SHP77 treated with DMSO at 0.1 percent for 48 hours (cell line): ENCODE measurements around the gene HM13.
"Not testable (repeated sequence)": the region's sequence is repeated elsewhere in the genome, so short reads cannot be mapped to it uniquely, and the experiment has no call there.

ENCODE experiments used
- DNase-seq: peaks from one replicate; lab custom pipeline; 2025; lab: John Stamatoyannopoulos, UW

HM13 gene

GRCh38 chr20:31590717-31591225, 76.5 kb downstream of the HM13 start:
- no peak for DNase-seq

- DNase-seq: no peak
These were observed 79.2 kb downstream of the HM13 start for GRCh38 chr20:31593221-31594001.

GRCh38 chr20:31594002-31594557, 79.8 kb downstream of the HM13 start:
- no peak for DNase-seq

GRCh38 chr20:31594558-31595379, 80.5 kb downstream of the HM13 start:
- no peak for DNase-seq

GRCh38 chr20:31595380-31595653, 81.1 kb downstream of the HM13 start:
- DNase-seq: no peak

GRCh38 chr20:31595654-31596411, 81.6 kb downstream of the HM13 start:
- DNase-seq: peak; percentile 24

GRCh38 chr20:31596412-31596715, 82.1 kb downstream of the HM13 start:
- DNase-seq: not testable (repeated sequence)

- DNase-seq: peak; percentile 22
These were observed 82.7 kb downstream of the HM13 start for GRCh38 chr20:31596831-31597480.

- DNase-seq: no peak
These were observed 83.2 kb downstream of the HM13 start for GRCh38 chr20:31597481-31597855.

GRCh38 chr20:31602431-31602778, 88.2 kb downstream of the HM13 start:
- DNase-seq: no peak

GRCh38 chr20:31602779-31603441, 88.7 kb downstream of the HM13 start:
- no peak for DNase-seq

GRCh38 chr20:31603822-31604566, 89.8 kb downstream of the HM13 start:
- DNase-seq: peak; percentile 98

- no peak for DNase-seq
These were observed 90.4 kb downstream of the HM13 start for GRCh38 chr20:31604567-31605030.

GRCh38 chr20:31605031-31605901, 91.0 kb downstream of the HM13 start, which contains the start of gene ID1:
Gene ID1 (plus strand): TSS chr20:31605289. CDS start chr20:31605388, 99 bp downstream.
- DNase-seq: peak; percentile 95

GRCh38 chr20:31605902-31606803, 91.9 kb downstream of the HM13 start:
- no peak for DNase-seq

GRCh38 chr20:31606804-31607639, 92.8 kb downstream of the HM13 start:
- DNase-seq: peak; percentile 62

GRCh38 chr20:31607640-31608250, 93.5 kb downstream of the HM13 start:
- no peak for DNase-seq
